HG03095 (cell line): ENCODE data around the gene ZDHHC17.
"Not testable (repeated sequence)": the region's sequence is repeated elsewhere in the genome, so short reads cannot be mapped to it uniquely, and the experiment has no call there.

Experiments
- ATAC-seq: cut with Tn5 transposase; IDR thresholded peaks from one replicate; pipeline ENCODE4 v1.9.1; 2021; ENCODE audit warnings: moderate library complexity; ENCODE audit not compliant: unreplicated experiment

The ZDHHC17 gene

GRCh38 chr12:76765598-76765997, 1.7 kb downstream of the ZDHHC17 start:
- no peak for ATAC-seq

GRCh38 chr12:76766161-76766560, 2.2 kb downstream of the ZDHHC17 start:
- no peak for ATAC-seq

DNA sequence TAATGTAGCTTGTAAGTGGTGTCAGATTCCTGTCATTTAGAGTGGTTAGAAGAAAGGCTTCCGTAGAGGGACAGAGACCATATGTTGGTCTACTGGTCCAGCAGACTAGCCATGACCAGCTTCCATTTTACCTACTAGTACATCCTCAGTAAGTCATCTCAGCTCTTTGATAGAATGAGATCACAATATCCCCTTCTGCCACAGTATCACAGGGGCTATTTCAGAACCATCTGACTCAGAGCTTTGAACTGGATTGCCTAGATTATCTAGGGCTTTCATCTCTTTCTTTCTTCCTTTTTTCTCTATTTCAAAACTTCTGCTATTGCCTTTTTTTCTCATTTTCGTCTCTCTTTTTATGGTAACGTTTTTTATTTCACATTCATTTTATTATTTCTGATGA, 4.7 kb downstream of the ZDHHC17 start:
- ATAC-seq, result no peak

DNA sequence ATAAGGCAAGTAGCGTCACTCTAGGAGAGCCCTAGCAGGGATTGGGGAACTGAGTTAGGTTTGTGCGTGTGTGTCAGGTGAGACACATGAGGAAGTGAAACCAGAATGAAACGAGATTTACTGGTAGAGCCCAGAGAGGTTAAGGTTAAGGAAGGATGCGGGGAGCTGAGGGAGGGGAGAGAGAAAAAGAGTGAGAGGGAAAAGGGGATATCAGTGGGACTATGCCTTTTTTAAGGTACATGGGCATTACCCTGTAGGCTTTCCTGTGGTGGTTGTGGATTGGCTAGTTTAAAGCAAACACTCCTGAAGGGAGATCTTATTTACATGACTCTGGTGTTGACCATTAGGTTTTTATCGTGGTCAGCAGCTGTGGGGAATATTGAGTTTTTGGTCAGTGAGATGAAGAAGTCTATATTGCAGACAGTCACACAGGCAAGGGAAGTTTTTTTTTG, 13.9 kb downstream of the ZDHHC17 start:
- peak; percentile 99 for ATAC-seq

GRCh38 chr12:76778364-76778763, 14.4 kb downstream of the ZDHHC17 start:
- ATAC-seq, result no peak

GRCh38 chr12:76779310-76779709, 15.4 kb downstream of the ZDHHC17 start:
- ATAC-seq, result not testable (repeated sequence)

DNA sequence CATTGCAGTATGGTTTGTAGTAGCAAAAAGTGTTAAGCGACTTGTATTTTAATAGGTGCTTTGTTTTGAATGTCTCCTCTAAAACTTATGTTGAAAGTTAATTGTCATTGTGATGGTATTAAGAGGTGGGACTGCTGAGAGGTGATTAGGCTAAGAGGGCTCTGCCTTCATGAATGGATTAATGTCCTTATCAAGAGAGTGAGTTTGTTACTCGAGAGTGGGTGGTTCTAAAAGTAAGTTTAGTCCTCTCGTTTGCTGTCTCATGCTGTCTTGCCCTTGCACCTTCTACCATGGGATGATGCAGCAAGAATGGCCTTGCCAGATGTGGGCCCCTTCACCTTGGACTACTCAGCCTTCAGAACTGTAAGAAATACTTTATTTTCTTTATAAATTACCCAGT, 17.4 kb downstream of the ZDHHC17 start:
- ATAC-seq, result no peak

- ATAC-seq, result no peak
Measured at GRCh38 chr12:76782526-76782925, 18.6 kb downstream of the ZDHHC17 start.

GRCh38 chr12:76784600-76785051, 20.7 kb downstream of the ZDHHC17 start:
- ATAC-seq, result no peak

DNA sequence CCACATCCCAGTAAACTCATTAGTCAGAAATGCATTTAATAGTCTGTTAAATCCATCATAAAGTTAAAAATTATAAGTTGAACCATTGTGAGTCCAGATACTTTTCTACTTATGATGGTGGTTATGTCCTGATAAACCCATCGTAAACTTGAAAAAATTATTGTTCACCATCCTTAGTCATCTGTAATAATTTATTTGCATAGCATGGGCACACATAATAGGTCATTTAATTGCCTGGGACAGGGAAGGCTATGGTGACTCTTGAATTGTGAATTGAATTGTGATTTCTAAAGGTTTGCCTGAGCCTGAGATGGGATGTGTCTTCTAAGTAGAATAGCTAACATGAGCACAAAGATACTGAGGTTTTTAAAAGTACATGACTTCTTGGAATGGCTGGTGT, 21.5 kb downstream of the ZDHHC17 start:
- no peak for ATAC-seq

GRCh38 chr12:76786986-76787385, 23.1 kb downstream of the ZDHHC17 start:
- ATAC-seq, result no peak

DNA sequence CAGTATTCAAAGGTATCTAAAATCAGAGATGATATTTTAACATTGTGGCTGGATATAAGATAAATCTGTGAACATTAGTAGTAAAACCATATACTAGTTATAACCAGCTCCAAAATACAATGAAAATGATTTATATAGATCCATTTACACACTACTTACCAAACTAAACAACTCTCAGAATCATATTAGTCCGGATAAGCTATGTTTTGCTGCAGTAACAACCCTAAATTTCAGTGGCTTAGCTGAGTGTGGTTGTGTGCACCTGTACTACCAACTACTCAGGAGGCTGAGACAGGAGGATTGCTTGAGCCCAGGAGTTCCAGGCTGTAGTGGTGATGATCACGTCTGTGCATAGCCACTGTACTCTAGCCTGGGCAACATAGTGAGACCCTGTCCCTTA, 23.8 kb downstream of the ZDHHC17 start:
- no peak for ATAC-seq

DNA sequence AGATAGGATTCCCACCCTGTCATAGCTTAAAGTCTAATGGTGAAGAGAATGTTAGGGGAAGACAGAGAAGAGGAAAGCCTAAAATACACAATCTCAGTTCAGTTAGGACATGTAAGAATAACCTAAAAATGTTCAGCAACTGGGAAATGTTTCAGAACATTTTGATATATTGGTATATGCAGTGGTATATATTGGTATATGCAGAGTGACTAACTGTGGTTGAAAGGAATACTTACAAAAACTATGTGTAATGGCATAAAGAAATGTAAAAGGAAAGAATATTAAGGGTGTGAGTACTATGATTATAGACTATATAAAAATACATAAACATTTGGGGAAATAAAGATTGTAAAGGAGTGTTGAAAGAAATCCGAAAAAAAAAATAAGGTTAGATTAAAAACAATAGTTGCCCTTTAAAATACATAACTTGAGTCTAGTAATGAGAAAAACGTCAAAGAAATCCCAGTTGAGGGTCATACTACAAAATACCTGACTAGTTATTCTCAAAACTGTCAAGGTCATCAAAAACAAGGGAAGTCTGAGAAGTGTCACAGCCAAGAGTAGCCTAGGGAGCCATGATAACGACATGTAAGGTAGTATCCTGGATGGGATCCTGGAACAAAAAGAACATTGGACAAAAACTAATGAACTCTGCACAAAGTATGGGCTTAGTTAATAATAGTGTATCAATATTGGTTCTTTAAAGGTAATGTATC, 25.6 kb downstream of the ZDHHC17 start:
- ATAC-seq, result no peak

DNA sequence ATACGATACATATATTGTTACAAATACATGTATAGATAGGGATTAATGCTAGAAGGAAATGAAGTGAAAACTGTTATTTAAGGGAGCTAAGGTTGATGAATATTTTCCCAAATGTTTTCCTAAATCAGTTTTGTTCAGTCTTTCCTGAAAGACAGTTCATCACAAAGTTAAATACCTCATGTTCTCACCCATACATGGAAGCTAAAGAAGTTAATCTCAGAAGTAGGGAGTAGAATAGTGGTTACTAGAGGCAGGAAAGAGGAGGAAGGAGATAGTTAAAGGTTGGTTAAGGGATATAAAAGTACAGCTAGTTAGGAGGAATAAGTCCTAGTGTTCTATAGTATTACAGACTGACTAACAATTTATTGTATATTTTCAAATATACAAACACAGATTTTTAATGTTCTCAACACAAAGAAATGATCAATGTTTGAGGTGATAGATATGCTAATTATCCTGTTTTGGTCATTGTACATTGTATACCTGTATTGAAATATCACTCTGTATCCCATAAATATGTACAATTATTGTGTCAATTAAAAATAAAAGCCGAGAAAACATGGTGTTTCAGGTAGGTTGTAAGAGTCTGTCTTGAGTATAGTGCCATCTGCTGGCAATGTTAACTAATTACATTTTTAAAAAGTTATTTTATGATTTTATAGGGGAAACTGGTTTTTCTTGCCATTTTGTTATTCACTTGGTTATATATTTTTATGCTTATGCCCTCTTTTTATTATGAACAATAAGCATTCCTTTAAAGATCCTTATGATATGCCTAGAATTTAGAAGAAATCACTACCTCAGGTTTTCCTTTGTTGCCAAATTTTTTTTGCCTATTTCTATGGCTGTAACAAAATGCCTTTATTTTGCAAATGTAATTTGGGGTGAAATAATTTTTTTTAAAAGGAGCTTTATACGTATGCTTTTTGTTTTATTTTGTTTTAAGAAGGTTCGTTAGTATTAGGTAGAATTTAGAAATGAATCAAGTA, 26.9 kb downstream of the ZDHHC17 start:
- ATAC-seq, result no peak

GRCh38 chr12:76792828-76793227, 28.9 kb downstream of the ZDHHC17 start:
- ATAC-seq, result no peak

DNA sequence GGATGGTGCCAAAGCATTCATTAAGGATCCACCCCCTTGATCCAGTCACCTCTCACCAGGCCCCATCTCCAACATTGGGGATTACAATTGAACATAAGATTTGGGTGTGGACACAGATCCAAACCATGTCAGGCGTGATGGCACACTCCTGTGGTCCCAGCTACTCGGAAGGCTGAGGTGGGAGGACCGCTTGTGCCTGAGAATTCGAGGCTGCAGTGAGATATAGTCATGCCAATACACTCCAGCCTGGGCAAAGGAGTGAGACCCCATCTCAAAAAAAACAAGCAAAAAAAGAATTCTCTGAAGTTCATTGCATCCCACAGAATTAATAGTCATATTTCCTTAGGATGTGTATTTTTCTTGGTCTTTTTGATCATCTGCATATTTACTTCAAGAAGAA, 34.9 kb downstream of the ZDHHC17 start:
- no peak for ATAC-seq

GRCh38 chr12:76799362-76799761, 35.4 kb downstream of the ZDHHC17 start:
- ATAC-seq, result no peak

GRCh38 chr12:76802060-76802459, 38.1 kb downstream of the ZDHHC17 start:
- no peak for ATAC-seq

- no peak for ATAC-seq
Measured at GRCh38 chr12:76804435-76804976, 40.6 kb downstream of the ZDHHC17 start.

GRCh38 chr12:76810671-76811419, 46.9 kb downstream of the ZDHHC17 start:
- ATAC-seq, result no peak

GRCh38 chr12:76811976-76812375, 48.1 kb downstream of the ZDHHC17 start:
- ATAC-seq, result no peak
